Measurements from ENCODE around the gene CD22.
"Not testable (repeated sequence)": the region's sequence is repeated elsewhere in the genome, so short reads cannot be mapped to it uniquely, and the experiment has no call there.

Gene CD22

GRCh38 chr19:35362261-35363000 is 33.4 kb downstream of the CD22 start:
- DNase-seq = no peak

GRCh38 chr19:35363001-35363590 is 34.1 kb downstream of the CD22 start:
- DNase-seq = no peak

- DNase-seq = no peak
These were observed 34.9 kb downstream of the CD22 start for GRCh38 chr19:35363711-35364425.

- no peak for DNase-seq
These were observed 36.3 kb downstream of the CD22 start for GRCh38 chr19:35365303-35365702.

- no peak for DNase-seq
These were observed 39.4 kb downstream of the CD22 start for GRCh38 chr19:35368378-35368777.

GRCh38 chr19:35369522-35369921 is 40.5 kb downstream of the CD22 start:
- DNase-seq = no peak

- DNase-seq = no peak
These were observed 41.7 kb downstream of the CD22 start, which contains the start of gene GPR42 for GRCh38 chr19:35370722-35371121. TSS of gene GPR42 (plus strand) at chr19:35371068. CDS start at chr19:35371360, 292 bp downstream.

GRCh38 chr19:35373492-35373891 is 44.5 kb downstream of the CD22 start:
- DNase-seq = no peak

GRCh38 chr19:35374031-35374430 is 45.0 kb downstream of the CD22 start:
- not testable (repeated sequence) for DNase-seq

- DNase-seq = no peak
These were observed 46.7 kb downstream of the CD22 start for GRCh38 chr19:35375505-35376307.

- DNase-seq = no peak
These were observed 48.7 kb downstream of the CD22 start for GRCh38 chr19:35377656-35378055.

- DNase-seq = no peak
These were observed 49.4 kb downstream of the CD22 start for GRCh38 chr19:35378356-35378755.

GRCh38 chr19:35379545-35379944 is 50.6 kb downstream of the CD22 start:
- DNase-seq = not testable (repeated sequence)

GRCh38 chr19:35379992-35380391 is 51.0 kb downstream of the CD22 start:
- DNase-seq = no peak

- no peak for DNase-seq
These were observed 51.6 kb downstream of the CD22 start for GRCh38 chr19:35380450-35381124.

GRCh38 chr19:35381318-35381717 is 52.3 kb downstream of the CD22 start:
- no peak for DNase-seq

- DNase-seq = no peak
These were observed 52.9 kb downstream of the CD22 start for GRCh38 chr19:35381926-35382325.

GRCh38 chr19:35383536-35383935 is 54.5 kb downstream of the CD22 start:
- no peak for DNase-seq

- no peak for DNase-seq
These were observed 59.5 kb downstream of the CD22 start for GRCh38 chr19:35388277-35389054.

GRCh38 chr19:35389192-35389861 is 60.3 kb downstream of the CD22 start:
- DNase-seq = no peak

All from fibroblast of skin of right biceps (primary cell).